Stimulated activated memory B cell treated with anti-CD40 and anti-IgM and Interleukin-4, amounts not matched to agents 10 μg/mL and 1 μg/mL and 100 μg/mL, for 72 hours (primary cell): ENCODE data around the gene CEP57L1.
A peak's percentile ranks its signal among the peaks of the same experiment; 100 is the strongest.
"Not testable (repeated sequence)": the region's sequence is repeated elsewhere in the genome, so short reads cannot be mapped to it uniquely, and the experiment has no call there.

Source experiments
- ATAC-seq: fragments of 150-1000 bp; cut with Tn5 transposase; 2 replicates; pipeline ENCODE4 v1.10.0; 2021
- H3K27ac Mint-ChIP-seq: one replicate; pipeline ENCODE4 v1.8.0; 2022; ENCODE audit warnings: mild to moderate bottlenecking, mixed read lengths
- H3K27me3 Mint-ChIP-seq: one replicate; pipeline ENCODE4 v1.8.0; 2022; ENCODE audit warnings: mixed read lengths
- H3K36me3 Mint-ChIP-seq: one replicate; pipeline ENCODE4 v1.8.0; 2022; ENCODE audit warnings: mixed read lengths
- H3K4me1 Mint-ChIP-seq: one replicate; pipeline ENCODE4 v1.8.0; 2022; ENCODE audit warnings: mixed read lengths
- H3K4me3 Mint-ChIP-seq: one replicate; pipeline ENCODE4 v1.8.0; 2022; ENCODE audit warnings: mild to moderate bottlenecking, moderate library complexity, mixed read lengths
- H3K9me3 Mint-ChIP-seq: one replicate; pipeline ENCODE4 v1.8.0; 2022; ENCODE audit warnings: mixed read lengths

The CEP57L1 gene

DNA sequence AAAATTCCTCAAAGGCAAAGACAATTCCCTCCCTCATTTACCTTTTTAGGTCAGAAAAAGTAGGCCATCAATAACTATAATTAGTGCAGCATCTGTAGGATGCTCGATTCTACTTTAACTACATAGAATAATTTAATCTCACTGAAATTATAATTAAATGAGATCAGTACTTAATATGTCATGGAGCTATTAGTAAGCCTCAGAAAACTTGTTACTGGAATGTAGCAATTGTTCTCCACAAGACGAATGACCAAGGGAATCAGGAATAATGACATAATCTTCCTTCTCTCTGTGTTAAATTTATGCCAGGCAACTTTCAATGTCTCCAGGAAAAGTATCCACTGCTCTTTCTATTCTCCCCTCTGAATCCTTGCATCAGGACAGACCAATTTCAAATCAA lies 34.7 kb upstream of the CEP57L1 start:
- ATAC-seq, result no peak
- Mint-ChIP-seq H3K27ac (no peak overlapping the region), H3K4me3 (no peak overlapping the region), H3K9me3 (no peaks in the 10 kb centered on the region), H3K27me3 (no peaks in the 10 kb centered on the region), H3K36me3 (no peaks in the 10 kb centered on the region), H3K4me1 (peaks cover 23% of the 10 kb centered on the region)

DNA sequence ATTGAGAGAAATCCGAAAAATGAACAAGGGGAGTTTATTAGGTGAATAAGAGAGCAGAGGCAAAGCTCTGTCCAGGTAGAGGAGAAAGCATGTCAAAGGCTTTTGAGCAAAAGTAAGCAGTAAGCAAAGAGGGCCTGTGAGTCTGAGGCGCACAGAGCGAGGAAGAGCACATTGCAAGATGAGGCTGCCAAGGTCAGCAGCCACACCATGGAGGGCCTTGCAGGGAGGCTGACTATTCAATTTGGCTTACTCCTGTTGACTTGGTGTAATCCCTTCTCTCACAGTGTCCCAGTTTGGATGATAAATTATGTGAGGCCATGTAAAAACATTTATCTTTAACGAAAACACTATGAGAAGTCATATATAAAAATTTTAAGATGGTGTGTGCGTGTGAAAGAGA lies 33.1 kb upstream of the CEP57L1 start:
- ATAC-seq, result no peak
- Mint-ChIP-seq H3K9me3 (no peaks in the 10 kb centered on the region), H3K27me3 (no peaks in the 10 kb centered on the region), H3K4me1 (peaks cover 23% of the 10 kb centered on the region), H3K36me3 (no peaks in the 10 kb centered on the region), H3K27ac (no peak overlapping the region), H3K4me3 (no peak overlapping the region)

DNA sequence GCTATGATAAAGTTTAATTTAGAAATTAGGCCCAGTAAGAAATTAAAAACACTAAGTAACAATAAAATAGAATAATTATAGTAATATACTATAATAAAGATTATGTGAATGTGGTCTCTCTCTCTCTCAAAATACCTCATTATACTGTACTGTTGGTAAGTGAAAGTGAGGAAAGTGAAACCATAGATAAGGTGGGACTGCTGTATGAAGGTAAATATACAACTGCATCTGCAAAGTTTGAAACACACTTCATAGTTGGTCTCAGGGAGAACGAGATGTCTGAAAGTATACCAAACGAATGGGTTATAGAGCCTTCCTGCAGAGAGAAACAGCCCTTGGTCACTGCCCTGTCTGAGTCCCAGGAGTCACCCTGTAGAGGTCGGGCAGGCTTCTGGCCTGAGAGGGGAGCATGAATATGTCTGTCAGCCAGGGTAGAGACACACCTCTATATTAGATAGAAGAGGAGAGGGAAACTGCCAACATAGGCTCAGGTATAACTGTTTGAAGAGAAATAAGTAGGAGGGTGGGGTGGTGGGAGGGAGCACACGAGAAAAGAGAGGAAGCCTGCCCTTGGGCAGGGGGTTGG lies 32.4 kb upstream of the CEP57L1 start:
- Mint-ChIP-seq H3K9me3 (no peaks in the 10 kb centered on the region), H3K27ac (no peak overlapping the region), H3K4me1 (peaks cover 23% of the 10 kb centered on the region), H3K27me3 (no peaks in the 10 kb centered on the region), H3K4me3 (no peak overlapping the region), H3K36me3 (no peaks in the 10 kb centered on the region)
- no peak for ATAC-seq

- ATAC-seq, result no peak
- H3K9me3 Mint-ChIP-seq, result no peaks in the 10 kb centered on the region
- H3K4me3 Mint-ChIP-seq, result no peak overlapping the region
Observed at GRCh38 chr6:109069746-109070145, 25.6 kb upstream of the CEP57L1 start.

DNA sequence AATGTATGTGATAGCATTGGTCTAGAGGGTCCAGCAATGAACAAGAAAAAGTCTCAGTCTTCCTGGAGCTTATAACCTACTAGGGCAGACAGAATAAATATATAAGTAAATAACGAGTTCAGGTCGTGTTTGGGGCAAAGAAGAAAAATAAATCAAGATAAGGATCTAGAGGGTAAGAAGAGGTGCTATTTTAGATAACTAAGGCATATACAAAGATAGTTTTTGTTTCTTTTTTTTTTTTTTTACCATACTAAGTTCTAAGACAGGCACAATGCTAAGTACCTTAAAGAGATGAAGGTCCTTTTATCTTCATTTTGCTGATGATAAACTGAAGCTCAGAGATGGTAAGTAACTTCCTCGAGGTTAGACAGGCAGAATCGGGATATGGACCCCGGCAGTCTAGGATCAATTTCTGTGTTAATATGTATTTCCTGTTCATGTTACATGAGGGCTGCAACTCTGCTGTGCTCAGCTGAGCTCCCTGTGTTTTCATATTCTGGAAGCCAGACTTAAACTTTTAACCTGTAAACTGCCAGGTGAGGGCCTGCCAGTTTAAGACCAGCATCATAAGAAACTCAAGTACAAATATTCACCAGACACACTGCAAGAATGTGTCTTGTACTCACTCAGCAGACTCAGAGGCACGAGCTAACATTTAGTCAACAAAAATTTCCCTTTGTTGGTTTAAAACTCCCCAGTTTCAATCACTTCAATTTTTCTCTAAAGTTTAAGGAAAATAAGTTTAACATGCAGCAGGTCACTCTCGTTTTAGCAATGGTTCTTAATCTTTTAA lies 24.0 kb upstream of the CEP57L1 start:
- Mint-ChIP-seq H3K27me3 (no peaks in the 10 kb centered on the region), H3K9me3 (no peaks in the 10 kb centered on the region), H3K27ac (no peak overlapping the region), H3K36me3 (no peaks in the 10 kb centered on the region), H3K4me3 (no peak overlapping the region), H3K4me1 (no peaks in the 10 kb centered on the region)
- no peak for ATAC-seq

More at GRCh38 chr6:109069746-109070145, 25.6 kb upstream of the CEP57L1 start:
- H3K36me3 Mint-ChIP-seq, result no peaks in the 10 kb centered on the region
- no peak overlapping the region for H3K27ac Mint-ChIP-seq
- H3K4me1 Mint-ChIP-seq, result no peaks in the 10 kb centered on the region
- H3K27me3 Mint-ChIP-seq, result no peaks in the 10 kb centered on the region

- Mint-ChIP-seq H3K4me1 (no peaks in the 10 kb centered on the region), H3K27ac (no peak overlapping the region), H3K4me3 (no peak overlapping the region)
Observed at GRCh38 chr6:109073344-109074132, 21.8 kb upstream of the CEP57L1 start.

GRCh38 chr6:109074133-109074415 lies 21.2 kb upstream of the CEP57L1 start:
- Mint-ChIP-seq H3K27me3 (no peaks in the 10 kb centered on the region), H3K4me1 (no peaks in the 10 kb centered on the region), H3K4me3 (no peak overlapping the region)

More at GRCh38 chr6:109073344-109074132, 21.8 kb upstream of the CEP57L1 start:
- Mint-ChIP-seq H3K36me3 (no peaks in the 10 kb centered on the region), H3K9me3 (no peaks in the 10 kb centered on the region), H3K27me3 (no peaks in the 10 kb centered on the region)
- peak; percentile 51 for ATAC-seq

DNA sequence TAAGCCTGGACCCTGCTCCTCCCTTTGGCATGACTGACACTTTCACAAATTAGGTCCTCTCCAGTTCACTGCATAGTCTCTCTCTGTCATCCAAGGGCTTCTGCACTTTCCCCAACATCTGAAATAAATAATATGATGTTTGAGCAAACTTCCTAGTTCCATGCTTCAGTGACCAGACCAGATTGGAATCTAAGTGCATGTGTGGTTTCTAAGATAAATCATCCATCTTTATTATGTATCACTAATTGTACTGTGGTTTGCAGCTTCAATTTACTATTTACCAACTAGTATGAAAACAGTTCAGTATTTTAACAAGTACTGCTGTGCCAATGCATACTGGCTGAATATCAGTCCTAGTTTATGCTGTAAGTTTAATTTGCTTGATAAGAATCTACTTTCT lies 19.4 kb upstream of the CEP57L1 start:
- Mint-ChIP-seq H3K9me3 (no peaks in the 10 kb centered on the region), H3K27ac (no peak overlapping the region), H3K4me1 (no peaks in the 10 kb centered on the region), H3K36me3 (no peaks in the 10 kb centered on the region), H3K4me3 (no peak overlapping the region), H3K27me3 (no peaks in the 10 kb centered on the region)
- ATAC-seq, result no peak

More at GRCh38 chr6:109074133-109074415, 21.2 kb upstream of the CEP57L1 start:
- Mint-ChIP-seq H3K36me3 (no peaks in the 10 kb centered on the region), H3K9me3 (no peaks in the 10 kb centered on the region), H3K27ac (no peak overlapping the region)
- no peak for ATAC-seq

GRCh38 chr6:109076377-109076776 lies 18.9 kb upstream of the CEP57L1 start:
- H3K9me3 Mint-ChIP-seq, result no peaks in the 10 kb centered on the region
- H3K27me3 Mint-ChIP-seq, result no peaks in the 10 kb centered on the region
- no peaks in the 10 kb centered on the region for H3K36me3 Mint-ChIP-seq
- ATAC-seq, result no peak
- no peak overlapping the region for H3K4me3 Mint-ChIP-seq
- no peaks in the 10 kb centered on the region for H3K4me1 Mint-ChIP-seq
- H3K27ac Mint-ChIP-seq, result no peak overlapping the region

GRCh38 chr6:109079981-109080380 lies 15.3 kb upstream of the CEP57L1 start:
- Mint-ChIP-seq H3K4me1 (no peaks in the 10 kb centered on the region), H3K36me3 (no peaks in the 10 kb centered on the region), H3K4me3 (no peak overlapping the region), H3K27ac (no peak overlapping the region), H3K9me3 (no peaks in the 10 kb centered on the region), H3K27me3 (no peaks in the 10 kb centered on the region)
- ATAC-seq, result no peak

GRCh38 chr6:109081026-109081425 lies 14.3 kb upstream of the CEP57L1 start:
- H3K4me1 Mint-ChIP-seq, result no peaks in the 10 kb centered on the region
- no peaks in the 10 kb centered on the region for H3K36me3 Mint-ChIP-seq
- H3K27ac Mint-ChIP-seq, result no peak overlapping the region

DNA sequence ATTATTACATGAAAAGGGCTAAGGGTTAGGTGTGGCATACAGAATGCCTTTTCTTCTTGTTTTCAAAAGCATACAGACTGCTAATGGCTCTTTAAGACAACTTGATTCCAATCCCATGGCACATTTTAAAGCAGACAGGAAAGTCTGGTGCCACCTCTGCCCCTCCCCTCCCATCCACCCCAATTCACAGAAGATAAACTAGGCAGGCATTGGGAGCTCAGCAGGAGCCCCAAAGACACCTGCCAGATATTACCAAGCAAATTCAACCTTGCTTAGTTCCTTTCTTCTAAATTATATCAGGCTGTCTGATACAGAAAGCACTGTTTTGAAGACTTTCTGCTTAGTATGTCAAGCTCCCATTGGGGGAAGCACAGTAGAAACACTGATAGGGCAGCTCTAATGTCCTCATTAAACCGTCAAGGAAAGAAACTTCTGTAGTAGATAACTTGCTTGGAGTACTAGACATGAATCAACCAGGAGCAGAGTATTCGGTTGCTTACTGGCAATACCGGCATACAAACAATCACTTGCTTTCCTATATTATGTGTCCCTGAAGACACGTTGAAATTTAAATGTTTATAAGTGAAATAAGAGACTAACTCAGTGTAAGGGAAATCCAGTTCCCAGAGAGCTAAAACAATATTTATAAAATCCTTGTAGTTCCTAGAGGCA lies 13.7 kb upstream of the CEP57L1 start:
- Mint-ChIP-seq H3K9me3 (no peaks in the 10 kb centered on the region), H3K4me3 (no peak overlapping the region), H3K36me3 (no peaks in the 10 kb centered on the region), H3K27ac (no peak overlapping the region), H3K4me1 (no peaks in the 10 kb centered on the region), H3K27me3 (no peaks in the 10 kb centered on the region)
- no peak for ATAC-seq

More at GRCh38 chr6:109081026-109081425, 14.3 kb upstream of the CEP57L1 start:
- no peak for ATAC-seq
- no peaks in the 10 kb centered on the region for H3K9me3 Mint-ChIP-seq
- H3K4me3 Mint-ChIP-seq, result no peak overlapping the region
- no peaks in the 10 kb centered on the region for H3K27me3 Mint-ChIP-seq

GRCh38 chr6:109082188-109082577 lies 13.1 kb upstream of the CEP57L1 start:
- Mint-ChIP-seq H3K36me3 (peaks cover 2% of the 10 kb centered on the region), H3K27me3 (no peaks in the 10 kb centered on the region), H3K4me3 (no peak overlapping the region), H3K4me1 (peaks cover 2% of the 10 kb centered on the region), H3K9me3 (no peaks in the 10 kb centered on the region), H3K27ac (no peak overlapping the region)
- ATAC-seq, result no peak

- no peak overlapping the region for H3K27ac Mint-ChIP-seq
- no peak for ATAC-seq
- H3K27me3 Mint-ChIP-seq, result no peaks in the 10 kb centered on the region
- H3K4me1 Mint-ChIP-seq, result peaks cover 10% of the 10 kb centered on the region
- peaks cover 5% of the 10 kb centered on the region for H3K36me3 Mint-ChIP-seq
- H3K9me3 Mint-ChIP-seq, result no peaks in the 10 kb centered on the region
- H3K4me3 Mint-ChIP-seq, result no peak overlapping the region
Observed at GRCh38 chr6:109083657-109084056, 11.7 kb upstream of the CEP57L1 start.

GRCh38 chr6:109084146-109084545 lies 11.2 kb upstream of the CEP57L1 start:
- H3K4me1 Mint-ChIP-seq, result peaks cover 14% of the 10 kb centered on the region
- not testable (repeated sequence) for H3K4me3 Mint-ChIP-seq, H3K27me3 Mint-ChIP-seq, H3K9me3 Mint-ChIP-seq, H3K36me3 Mint-ChIP-seq, ATAC-seq, H3K27ac Mint-ChIP-seq
